Measurements from ENCODE around the gene SYTL3.

GRCh38 chr6:158805698-158806377 is 156.0 kb downstream of the SYTL3 start:
- TF ChIP-seq MAX (IDR thresholded peaks at IDR 0.05) (no peak), KDM5A (IDR thresholded peaks at IDR 0.05; ENCODE audit: low read length) (no peak), USF2 (IDR thresholded peaks at IDR 0.05; ENCODE audit: low read length) (no peak), TAF1 (IDR thresholded peaks at IDR 0.05; ENCODE audit: low read depth, low read length) (no peak)
